NCI-H2081 (cell line): Measurements from ENCODE around the gene MFSD1.

Experiments
- DNase-seq, 2 experiments: peaks; one replicate each; lab custom pipeline; 2025; lab: John Stamatoyannopoulos, UW

Gene MFSD1

GRCh38 chr3:158801696-158802408, at the start of gene MFSD1:
Gene MFSD1 (plus strand): TSS chr3:158802054. CDS start chr3:158802153, 99 bp downstream.
- peak; percentile 89 to 94 for DNase-seq

GRCh38 chr3:158753854-158754253, 48.0 kb upstream of the MFSD1 start:
- DNase-seq, result no peak

- no peak for DNase-seq
Measured at GRCh38 chr3:158755421-158755820, 46.4 kb upstream of the MFSD1 start.

GRCh38 chr3:158761350-158761749, 40.5 kb upstream of the MFSD1 start:
- DNase-seq, result no peak

- DNase-seq, result no peak
Measured at GRCh38 chr3:158762701-158763100, 39.2 kb upstream of the MFSD1 start.

- DNase-seq, result no peak
Measured at GRCh38 chr3:158763421-158763820, 38.4 kb upstream of the MFSD1 start.

GRCh38 chr3:158765518-158766205, 36.2 kb upstream of the MFSD1 start:
- DNase-seq, result peak; percentile 13 to 58

- DNase-seq, result no peak
Measured at GRCh38 chr3:158766364-158766763, 35.5 kb upstream of the MFSD1 start.

- DNase-seq, result peak in 1 of 2 experiments; percentile 8
Measured at GRCh38 chr3:158768361-158768787, 33.5 kb upstream of the MFSD1 start.

GRCh38 chr3:158768881-158769543, 32.8 kb upstream of the MFSD1 start:
- DNase-seq, result no peak

GRCh38 chr3:158769549-158769948, 32.3 kb upstream of the MFSD1 start:
- DNase-seq, result no peak

GRCh38 chr3:158769952-158770740, 31.7 kb upstream of the MFSD1 start:
- DNase-seq, result no peak

GRCh38 chr3:158770741-158771350, 31.0 kb upstream of the MFSD1 start:
- no peak for DNase-seq

GRCh38 chr3:158771577-158771976, 30.3 kb upstream of the MFSD1 start:
- no peak for DNase-seq

GRCh38 chr3:158771982-158772381, 29.9 kb upstream of the MFSD1 start:
- DNase-seq, result no peak

GRCh38 chr3:158773166-158773565, 28.7 kb upstream of the MFSD1 start:
- DNase-seq, result no peak

GRCh38 chr3:158773845-158774830, 27.7 kb upstream of the MFSD1 start:
- DNase-seq, result no peak

- DNase-seq, result no peak
Measured at GRCh38 chr3:158774965-158775364, 26.9 kb upstream of the MFSD1 start.

GRCh38 chr3:158775426-158776410, 26.1 kb upstream of the MFSD1 start:
- DNase-seq, result no peak
